Activated CD8-positive, alpha-beta memory T cell treated with anti-CD3 and anti-CD28 coated beads, Interleukin-2, amount 50 U/mL, for 24 hours (primary cell): ENCODE results near the gene ADAMTS5.

Experiments used
- DNase-seq: peaks from one replicate; pipeline ENCODE4 v3.0.0-alpha.2; 2020; ENCODE audit errors: extremely low read depth

Gene ADAMTS5

GRCh38 chr21:26887251-26887650 is 79.6 kb downstream of the ADAMTS5 start:
- DNase-seq = no peak

GRCh38 chr21:26884436-26884835 is 82.5 kb downstream of the ADAMTS5 start:
- no peak for DNase-seq

- no peak for DNase-seq
Observed at GRCh38 chr21:26883768-26884167, 83.1 kb downstream of the ADAMTS5 start.

GRCh38 chr21:26881504-26882228 is 85.2 kb downstream of the ADAMTS5 start:
- DNase-seq = no peak

- no peak for DNase-seq
Observed at GRCh38 chr21:26877018-26877417, 89.9 kb downstream of the ADAMTS5 start.

- DNase-seq = no peak
Observed at GRCh38 chr21:26874347-26874746, 92.5 kb downstream of the ADAMTS5 start.
